HG03442 (cell line): ENCODE data around the gene AFF1.

Experiments used
- ATAC-seq: cut with Tn5 transposase; IDR thresholded peaks from one replicate; pipeline ENCODE4 v1.9.1; 2021; ENCODE audit warnings: mild to moderate bottlenecking, moderate library complexity; ENCODE audit not compliant: unreplicated experiment

AFF1 gene

DNA sequence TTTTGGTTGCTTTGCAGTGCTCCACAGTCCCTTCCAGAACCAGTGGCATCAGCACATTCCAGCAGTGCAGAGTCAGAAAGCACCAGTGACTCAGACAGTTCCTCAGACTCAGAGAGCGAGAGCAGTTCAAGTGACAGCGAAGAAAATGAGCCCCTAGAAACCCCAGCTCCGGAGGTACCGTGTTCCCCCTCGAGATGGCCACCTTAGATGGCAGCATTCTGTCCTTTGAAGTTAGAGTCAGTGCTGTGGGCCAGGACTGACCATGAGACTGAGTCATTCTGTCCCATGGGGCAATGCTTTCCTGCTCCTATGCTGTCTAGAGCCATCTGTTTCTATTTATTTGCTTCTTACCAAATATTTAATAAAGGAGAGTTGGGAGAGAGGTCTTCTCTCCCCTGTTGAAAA lies 173.3 kb downstream of the AFF1 start:
- ATAC-seq: no peak

DNA sequence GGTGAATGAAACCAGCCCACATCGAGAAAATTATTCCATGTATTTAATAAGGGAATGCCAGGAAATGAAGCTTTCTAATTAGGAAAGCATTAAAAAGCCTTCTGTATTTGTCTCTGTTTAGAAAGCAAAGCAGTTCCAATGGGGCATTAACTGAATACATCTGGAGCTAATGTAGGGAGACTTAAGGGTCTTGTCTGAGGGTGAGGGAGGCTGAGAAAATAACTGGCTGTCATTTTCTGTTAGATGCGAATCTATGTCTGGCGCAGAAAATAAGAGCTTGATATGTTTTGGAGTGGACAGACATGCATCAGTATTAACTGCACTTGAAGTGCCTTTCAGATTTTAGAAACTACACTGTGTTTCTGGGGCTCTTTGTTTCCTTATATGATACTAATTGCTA lies 174.3 kb downstream of the AFF1 start:
- no peak for ATAC-seq

DNA sequence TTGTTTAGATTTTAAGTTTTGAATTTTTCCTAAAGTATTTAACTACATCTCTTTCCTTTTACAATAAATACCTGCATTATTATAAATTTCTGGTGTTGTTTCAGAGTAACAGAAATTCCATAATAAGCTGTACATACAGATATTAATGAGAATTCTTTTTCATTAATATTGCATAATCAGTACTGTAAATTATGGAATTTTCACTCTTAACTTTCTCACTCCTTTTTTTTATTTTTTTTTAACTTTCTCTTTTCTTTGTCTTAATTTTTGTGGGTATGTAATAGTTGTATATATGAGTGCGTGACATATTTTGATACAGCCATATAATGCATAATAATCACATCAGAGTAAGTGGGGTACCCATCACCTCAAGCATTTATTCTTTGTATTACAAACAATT lies 175.1 kb downstream of the AFF1 start:
- no peak for ATAC-seq

DNA sequence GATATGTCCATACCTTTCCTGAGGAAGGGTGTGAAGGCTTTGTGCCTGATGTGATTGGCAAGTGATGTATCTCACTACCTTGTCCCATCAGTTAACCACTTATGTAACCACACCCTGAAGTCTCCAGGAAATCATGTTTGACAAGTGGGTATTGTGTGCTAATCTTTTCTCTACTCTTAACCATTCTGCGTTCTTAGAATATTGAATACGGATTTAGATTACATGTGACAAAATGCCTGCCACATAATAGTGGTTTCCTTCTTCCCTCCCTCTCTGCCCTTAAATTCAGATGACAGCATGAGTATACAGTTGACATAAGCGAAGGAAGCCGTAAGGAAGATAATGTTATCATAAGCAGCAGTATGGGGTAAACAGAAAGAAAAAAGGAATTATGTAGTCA lies 177.3 kb downstream of the AFF1 start:
- no peak for ATAC-seq

DNA sequence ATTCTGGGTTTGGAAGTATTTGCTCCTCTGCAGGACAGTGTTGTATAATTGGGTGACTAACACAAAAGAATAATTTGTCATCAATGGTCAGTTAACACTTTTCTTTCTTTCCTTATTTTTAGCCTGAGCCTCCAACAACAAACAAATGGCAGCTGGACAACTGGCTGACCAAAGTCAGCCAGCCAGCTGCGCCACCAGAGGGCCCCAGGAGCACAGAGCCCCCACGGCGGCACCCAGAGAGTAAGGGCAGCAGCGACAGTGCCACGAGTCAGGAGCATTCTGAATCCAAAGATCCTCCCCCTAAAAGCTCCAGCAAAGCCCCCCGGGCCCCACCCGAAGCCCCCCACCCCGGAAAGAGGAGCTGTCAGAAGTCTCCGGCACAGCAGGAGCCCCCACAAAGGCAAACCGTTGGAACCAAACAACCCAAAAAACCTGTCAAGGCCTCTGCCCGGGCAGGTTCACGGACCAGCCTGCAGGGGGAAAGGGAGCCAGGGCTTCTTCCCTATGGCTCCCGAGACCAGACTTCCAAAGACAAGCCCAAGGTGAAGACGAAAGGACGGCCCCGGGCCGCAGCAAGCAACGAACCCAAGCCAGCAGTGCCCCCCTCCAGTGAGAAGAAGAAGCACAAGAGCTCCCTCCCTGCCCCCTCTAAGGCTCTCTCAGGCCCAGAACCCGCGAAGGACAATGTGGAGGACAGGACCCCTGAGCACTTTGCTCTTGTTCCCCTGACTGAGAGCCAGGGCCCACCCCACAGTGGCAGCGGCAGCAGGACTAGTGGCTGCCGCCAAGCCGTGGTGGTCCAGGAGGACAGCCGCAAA lies 179.6 kb downstream of the AFF1 start:
- ATAC-seq: no peak

DNA sequence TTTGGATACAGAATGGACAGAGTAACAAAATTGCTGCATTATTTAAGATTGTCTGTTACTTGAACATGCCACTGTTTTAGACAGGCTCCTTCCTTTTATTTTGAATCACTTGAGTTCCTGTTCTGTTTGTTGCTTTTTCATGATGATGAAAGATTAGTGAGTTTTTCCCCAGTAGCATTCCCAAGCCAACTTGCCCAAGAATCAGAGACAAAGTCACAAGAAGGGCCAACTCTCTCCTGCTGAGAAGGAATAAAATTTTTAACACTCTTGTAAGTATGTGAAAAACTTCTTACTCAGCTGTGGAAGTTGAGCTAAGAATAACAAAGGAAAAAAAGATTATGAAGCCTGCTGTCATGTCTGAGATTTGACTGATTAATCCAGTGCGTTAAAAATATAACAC lies 181.4 kb downstream of the AFF1 start:
- ATAC-seq: no peak

DNA sequence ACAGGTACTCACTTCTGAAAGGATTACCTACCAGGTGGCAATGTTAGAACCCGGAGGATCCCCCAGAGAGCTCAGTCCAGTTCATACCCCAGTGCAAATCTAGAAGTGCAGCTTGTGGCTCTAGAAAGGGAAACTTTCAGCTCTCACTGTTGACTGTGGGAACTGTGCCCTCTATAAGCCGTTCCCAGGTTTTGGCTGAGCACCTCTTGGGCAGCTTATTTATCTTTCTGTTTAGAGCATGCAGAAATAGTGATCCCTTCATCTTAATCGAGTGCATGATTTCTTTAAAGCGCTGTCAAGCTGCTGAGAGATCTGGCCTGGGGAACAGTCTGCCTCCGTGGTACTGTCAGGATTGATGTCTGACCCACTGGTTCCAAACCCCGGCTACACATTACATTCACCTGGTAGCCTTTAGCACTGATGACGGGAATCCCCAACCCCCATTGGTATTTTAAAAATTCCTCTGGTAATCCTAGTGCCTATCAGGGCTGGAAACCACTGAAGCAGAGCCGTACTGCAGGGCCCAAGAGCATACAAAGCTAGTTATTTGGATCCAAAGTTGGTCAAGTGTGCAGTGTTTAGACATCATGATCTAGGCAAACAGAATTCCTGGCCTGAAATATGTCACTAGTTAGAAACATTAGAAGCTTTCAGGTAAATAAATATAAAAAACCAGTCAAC lies 182.4 kb downstream of the AFF1 start:
- ATAC-seq: no peak

DNA sequence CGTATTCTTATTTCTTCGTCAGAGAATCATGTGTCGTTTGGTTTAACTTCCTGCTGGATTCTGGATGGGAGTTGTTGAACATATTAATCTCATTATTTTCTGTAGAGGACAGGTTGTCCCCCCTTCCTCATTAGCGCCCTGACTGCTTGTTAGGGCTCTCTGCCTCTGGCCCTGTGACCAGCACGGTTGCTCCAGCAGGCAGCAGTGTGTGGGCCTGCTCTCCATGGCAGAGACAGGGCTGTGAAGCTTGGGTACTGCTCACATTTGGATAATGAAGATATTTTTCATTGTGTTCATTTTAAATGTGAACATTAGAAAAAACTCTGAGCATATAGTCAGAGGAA lies 182.9 kb downstream of the AFF1 start:
- ATAC-seq: no peak

DNA sequence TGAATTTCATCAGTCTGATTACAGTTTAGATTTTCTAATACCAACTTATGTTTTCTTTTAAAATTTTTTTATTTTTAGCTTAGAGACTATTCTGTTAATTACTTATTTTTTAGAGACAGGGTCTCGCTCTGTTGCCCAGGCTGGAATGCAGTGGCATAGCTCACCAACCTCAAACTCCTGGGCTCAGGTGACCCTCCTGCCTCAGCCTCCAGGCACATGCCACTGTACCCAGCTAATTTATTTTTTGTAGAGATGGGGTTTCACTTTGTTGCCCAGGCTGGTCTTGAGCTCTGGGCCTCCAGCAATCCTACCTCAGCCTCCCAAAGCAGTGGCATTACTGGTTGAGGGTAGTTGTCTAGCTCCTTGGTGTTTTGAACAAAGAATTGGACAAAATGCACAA lies 183.6 kb downstream of the AFF1 start:
- no peak for ATAC-seq

DNA sequence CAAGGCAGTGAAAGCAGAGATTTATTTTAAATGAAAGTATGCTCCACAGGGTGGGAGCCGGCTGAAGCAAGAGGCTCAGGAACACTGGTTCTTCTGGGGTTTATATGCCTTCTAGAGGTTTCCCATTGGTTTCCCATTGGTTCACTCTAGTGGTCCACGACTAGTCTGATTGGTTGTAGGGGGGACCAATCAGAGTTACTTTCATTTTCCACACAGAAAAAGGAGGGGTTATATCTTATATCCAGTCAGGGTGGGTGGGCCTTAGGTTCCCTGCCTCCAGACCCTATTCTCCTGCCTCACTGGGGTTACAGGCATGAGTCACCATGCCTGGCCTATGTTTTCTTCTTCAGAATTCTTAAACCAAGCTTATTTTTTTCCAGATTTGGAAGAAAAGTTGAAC lies 184.0 kb downstream of the AFF1 start:
- no peak for ATAC-seq

DNA sequence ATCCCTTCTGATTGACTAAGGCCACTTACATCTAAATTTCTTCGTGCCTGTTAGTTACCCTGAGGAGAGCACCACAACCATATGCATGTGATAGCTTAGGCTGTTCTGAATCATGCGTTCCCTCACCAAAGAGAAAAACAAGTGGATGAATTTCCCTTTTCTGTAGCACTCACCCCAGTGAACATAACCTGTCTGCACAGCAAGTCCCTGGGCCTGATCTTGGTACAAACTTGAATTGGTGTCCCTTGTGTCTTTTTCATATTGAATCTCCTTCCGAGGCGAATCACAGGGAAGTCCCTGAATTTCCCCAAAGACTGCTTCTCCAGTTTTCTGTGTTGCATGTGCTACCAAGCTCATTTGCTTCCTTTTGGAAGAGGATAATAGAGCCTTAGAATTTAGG lies 185.2 kb downstream of the AFF1 start:
- ATAC-seq: peak; percentile 46

DNA sequence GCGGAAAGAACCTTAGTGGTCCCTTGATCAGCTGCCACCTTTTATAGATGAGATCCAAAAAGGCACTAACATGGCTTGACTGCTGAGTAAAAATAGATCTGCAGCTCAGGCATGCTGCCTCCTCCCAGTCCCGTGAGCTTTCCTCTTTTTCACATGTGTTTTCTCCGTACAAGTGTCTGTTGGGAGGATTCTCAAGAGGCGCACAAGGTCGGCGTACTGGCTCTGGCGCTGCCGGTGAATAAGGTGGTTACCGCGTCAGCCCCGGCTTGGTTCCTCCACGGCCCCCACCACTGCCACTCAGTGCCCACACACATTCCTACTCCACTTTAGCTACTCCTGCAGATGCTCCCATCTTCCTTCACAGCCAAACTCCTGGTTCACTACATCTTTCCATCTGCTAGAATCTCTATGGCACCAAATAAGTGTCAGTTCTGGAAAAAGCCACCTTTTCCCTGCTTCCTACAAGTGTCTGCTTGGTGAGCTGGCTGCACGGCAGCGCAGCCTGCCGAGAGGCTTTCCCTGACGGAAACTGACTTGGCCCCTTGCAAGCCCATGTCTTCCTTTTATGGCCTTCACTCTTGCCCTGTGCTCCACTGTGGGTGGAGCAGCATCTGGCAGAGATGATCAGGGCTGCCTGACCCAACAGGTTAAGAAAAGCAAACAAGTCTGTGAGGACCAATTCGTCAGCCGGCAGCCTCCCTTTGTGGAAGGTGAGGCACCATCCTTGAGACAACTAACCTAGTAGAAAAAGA lies 185.8 kb downstream of the AFF1 start:
- ATAC-seq: no peak

DNA sequence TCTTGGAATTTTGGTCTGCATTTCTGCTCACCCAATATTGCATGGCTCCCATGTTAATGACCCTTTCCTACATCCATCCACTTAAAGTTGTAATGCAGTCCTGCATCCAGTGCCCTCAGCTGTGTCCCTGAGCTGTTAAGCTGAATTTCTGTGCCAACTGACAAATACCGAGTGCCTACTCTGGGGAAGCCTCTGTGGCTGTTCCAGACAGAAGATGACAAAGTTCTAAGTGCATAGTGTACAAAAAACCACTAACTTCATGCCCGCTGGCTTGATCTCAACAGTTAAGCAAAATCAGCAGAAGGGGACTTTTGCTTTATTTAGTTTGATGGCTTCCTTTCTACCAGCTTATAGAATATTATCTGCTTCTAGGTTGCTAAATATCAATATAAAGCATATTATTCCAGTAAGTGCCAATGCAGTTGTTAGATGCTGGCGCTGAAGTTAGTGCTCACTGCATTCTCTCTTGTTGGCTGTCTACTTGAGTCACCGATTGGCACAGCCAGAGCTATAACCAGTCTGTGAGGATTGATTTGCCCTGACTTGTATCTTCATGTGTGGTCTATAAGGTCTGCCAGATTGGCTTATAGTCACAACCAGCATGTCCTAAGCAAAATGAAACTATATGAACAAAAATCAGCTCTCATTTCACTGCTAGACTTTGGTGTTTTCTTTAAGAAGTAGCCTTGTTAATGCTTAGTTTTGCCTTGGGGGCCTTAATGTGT lies 186.7 kb downstream of the AFF1 start:
- no peak for ATAC-seq

DNA sequence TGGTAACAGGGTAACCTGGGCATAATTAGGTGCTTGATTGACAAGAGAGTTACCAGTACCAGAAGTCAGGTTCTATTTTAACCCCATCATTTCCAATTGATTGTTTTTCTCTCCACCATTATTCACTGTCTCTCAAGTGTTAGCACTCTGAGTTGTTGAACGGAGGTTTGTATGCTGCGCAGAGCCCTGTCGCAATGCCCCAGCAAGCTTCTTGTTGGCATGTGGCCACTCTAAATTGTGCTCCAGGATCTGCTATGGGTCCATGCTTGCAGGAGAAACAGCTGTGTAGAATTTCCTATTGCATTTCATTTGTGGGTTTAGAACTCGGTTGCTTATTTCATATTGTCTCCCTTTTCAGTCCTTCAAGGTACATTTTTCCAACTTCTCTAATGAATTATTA lies 187.4 kb downstream of the AFF1 start:
- no peak for ATAC-seq

DNA sequence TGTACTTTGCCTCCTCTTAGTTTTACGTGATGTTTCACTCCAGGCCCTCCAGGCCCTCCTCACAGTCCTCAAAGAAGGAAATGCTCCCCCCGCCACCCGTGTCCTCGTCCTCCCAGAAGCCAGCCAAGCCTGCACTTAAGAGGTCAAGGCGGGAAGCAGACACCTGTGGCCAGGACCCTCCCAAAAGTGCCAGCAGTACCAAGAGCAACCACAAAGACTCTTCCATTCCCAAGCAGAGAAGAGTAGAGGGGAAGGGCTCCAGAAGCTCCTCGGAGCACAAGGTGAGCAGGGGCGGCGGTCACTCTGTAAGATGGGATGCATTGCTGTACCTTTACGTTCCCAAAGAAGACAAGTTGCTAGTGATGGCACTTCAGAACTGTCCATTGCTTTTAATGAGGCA lies 191.2 kb downstream of the AFF1 start:
- no peak for ATAC-seq

DNA sequence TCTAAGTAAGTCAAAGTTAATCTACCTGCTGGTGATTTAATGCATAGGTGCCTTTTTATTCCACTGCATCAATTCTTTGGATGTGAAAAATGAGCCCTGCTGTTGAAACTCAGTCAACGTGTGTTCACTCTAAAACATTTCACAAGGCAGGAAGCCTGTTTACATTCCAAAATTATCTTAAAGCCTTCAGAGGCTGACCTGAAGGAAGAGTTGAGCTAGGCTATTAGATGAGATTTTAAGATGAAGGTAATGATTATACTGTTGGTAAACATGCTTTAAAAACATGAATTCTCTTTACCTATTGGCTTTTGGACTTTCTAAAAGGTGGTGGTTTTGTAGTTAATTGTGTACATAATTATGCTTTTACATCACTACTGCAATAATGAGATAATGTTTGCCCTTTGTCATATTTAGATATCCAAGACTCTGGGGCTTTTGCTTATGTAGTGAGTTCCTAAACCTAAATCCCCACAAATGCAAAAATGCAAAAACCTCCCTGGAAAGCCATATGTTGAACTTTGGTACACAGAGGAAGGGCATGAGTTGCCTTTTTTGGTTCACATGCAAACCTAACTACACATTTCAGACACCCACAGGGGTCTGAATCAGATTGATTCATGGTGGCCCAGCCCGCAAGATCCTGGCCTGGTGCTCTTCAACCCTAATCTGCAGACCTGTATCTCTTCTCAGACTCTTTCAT lies 193.3 kb downstream of the AFF1 start:
- no peak for ATAC-seq

DNA sequence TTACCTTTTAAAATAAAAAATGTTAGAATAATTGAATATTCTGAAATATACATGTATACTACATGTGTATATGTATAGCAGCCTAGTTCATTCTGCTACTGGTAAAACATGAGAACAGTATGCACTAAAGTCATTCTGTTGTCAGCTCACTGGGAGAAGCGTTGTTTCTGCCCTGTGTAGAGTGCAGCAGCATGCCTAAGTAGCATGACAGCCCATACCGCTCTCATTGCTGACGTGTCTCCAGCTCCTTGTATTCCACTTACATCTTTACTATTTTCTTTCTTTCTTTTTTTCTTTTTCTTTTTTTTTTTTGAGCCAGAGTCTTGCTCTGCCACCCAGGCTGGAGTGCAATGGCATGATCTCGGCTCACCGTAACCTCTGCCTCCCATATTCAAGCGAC lies 194.9 kb downstream of the AFF1 start:
- no peak for ATAC-seq

DNA sequence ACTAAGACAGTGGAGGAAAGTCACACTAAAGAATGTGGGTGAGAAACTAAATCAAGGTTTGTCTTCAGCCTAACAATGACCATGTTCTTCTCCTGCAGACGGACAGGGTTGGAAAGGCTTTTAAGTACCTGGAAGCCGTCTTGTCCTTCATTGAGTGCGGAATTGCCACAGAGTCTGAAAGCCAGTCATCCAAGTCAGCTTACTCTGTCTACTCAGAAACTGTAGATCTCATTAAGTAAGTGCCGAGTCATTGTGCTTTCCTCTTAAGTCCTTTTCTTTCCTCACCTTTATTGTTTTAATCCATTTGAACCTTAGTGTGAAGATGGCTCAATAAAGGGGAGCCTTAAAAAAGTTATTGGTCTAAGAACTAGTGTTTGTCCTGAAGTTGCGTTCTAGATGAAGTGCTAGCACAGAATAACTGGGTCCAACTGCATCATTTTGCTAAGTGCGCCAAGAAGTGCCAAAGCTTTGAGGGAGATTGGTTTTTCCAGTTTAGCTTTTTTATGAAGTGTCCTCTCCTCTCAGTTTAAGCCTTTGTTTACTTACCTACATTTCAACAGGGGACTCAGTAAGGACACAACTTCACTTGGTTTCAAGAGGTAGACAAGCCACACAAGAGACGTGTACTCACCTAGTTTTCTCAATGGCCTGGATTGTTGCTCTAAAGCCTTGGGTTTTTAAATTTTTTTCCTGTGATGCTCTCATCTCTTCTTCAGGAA lies 196.3 kb downstream of the AFF1 start:
- ATAC-seq: no peak

DNA sequence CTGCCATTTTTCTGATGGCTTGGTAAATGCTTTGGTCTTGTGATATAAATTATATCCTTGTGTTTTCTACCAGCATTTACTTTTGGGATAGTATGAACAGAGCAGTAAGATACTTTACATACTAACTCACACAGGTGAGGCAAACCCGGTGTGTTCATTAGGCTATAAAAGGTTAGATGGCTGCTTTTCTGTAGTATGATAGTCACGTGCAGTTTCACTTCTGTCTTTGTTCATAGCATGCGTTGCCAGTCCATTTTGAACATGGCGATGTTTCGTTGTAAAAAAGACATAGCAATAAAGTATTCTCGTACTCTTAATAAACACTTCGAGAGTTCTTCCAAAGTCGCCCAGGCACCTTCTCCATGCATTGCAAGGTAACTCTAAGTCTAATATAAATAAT lies 197.2 kb downstream of the AFF1 start:
- no peak for ATAC-seq

DNA sequence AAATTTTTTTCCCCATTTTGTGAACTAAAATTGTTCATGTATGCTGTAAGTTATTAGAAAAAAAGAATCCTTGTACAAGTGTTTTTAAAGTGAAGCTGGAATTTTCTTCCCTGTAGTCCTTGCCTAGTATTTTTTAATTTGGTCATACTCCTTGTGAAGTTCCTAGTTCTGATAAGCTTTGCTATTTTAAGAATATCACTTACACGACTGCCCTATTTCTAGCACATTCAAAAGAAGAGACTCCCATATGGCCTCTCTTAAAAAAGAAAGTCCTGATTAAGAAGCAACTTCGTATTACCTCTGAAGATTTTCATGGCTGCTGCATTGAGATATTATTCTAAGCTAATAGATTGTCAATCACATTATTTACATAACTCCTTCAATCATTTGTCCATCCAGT lies 198.4 kb downstream of the AFF1 start:
- ATAC-seq: no peak
